ENCODE results near the gene GAMT. TPM values are rescaled to one million over a fixed set of nuclear protein-coding genes. Genes with fewer than 3 reads are reported as not detected.

Gene GAMT
- total and polyA plus RNA-seq, 2 of the 13 experiments (the other 11 are each of a cell fraction or from before 2014, with no cell fraction given): 115 to 124 TPM

- no peak for TF ChIP-seq KIAA2018 (CRISPR knock-in tag; IDR thresholded peaks at IDR 0.05; ENCODE audit: borderline replicate concordance)
- 0 out of 2 replicates have a peak, but pooled peaks have one; percentile 19 for TF ChIP-seq ZNF598 (CRISPR knock-in tag; IDR thresholded peaks at IDR 0.05; ENCODE audit: borderline replicate concordance)
- no peak for TF ChIP-seq ZNF430 (CRISPR knock-in tag; IDR thresholded peaks at IDR 0.05)
- TF ChIP-seq POLR2A (IDR thresholded peaks at IDR 0.05; ENCODE audit: insufficient read depth in 1 of 2, low read depth in 2 of 2, low read length in 2 of 2): peak in 1 of 2 experiments; percentile 76; a peak in 2 of 4 replicates
- no peak for TF ChIP-seq SOX6 (IDR thresholded peaks at IDR 0.05)
- peak; percentile 40; the same call in 1 of the 2 replicates for TF ChIP-seq SOX6 (CRISPR knock-in tag; IDR thresholded peaks at IDR 0.05)
- no peak for TF ChIP-seq ZMYM4 (CRISPR knock-in tag; IDR thresholded peaks at IDR 0.05)
- 0 out of 2 replicates have a peak, but pooled peaks have one; percentile 81 for TF ChIP-seq DNMT1 (CRISPR knock-in tag; IDR thresholded peaks at IDR 0.05)
- no peak for TF ChIP-seq IRX3 (CRISPR knock-in tag; IDR thresholded peaks at IDR 0.05; ENCODE audit: borderline replicate concordance, low read depth)
- TF ChIP-seq THAP8 (CRISPR knock-in tag; IDR thresholded peaks at IDR 0.05; ENCODE audit: borderline replicate concordance): 0 out of 2 replicates have a peak, but pooled peaks have one; percentile 45
- TF ChIP-seq ZNF660 (CRISPR knock-in tag; IDR thresholded peaks at IDR 0.05; ENCODE audit: borderline replicate concordance, low read depth): no peak
- no peak for TF ChIP-seq EEA1 (CRISPR knock-in tag; IDR thresholded peaks at IDR 0.05; ENCODE audit: borderline replicate concordance)
- TF ChIP-seq HNRNPH1 (optimal IDR thresholded peaks at IDR 0.05; ENCODE audit: low read depth, low read length): peak; percentile 41
- 0 out of 2 replicates have a peak, but pooled peaks have one; percentile 18 for TF ChIP-seq ZNF678 (CRISPR knock-in tag; IDR thresholded peaks at IDR 0.05)
- no peak for TF ChIP-seq ZNF10 (CRISPR knock-in tag; IDR thresholded peaks at IDR 0.05; ENCODE audit: borderline replicate concordance, low read depth)
- TF ChIP-seq SNAPC2 (CRISPR knock-in tag; IDR thresholded peaks at IDR 0.05): no peak
- peak; percentile 2; the same call in 1 of the 2 replicates for TF ChIP-seq ZBTB33 (CRISPR knock-in tag; IDR thresholded peaks at IDR 0.05)
- TF ChIP-seq HNRNPL (IDR thresholded peaks at IDR 0.05; ENCODE audit: low read depth, low read length): 0 out of 2 replicates have a peak, but pooled peaks have one; percentile 86
- TF ChIP-seq SUZ12 (IDR thresholded peaks at IDR 0.05; ENCODE audit: low read depth, low read length): no peak
Observed at GRCh38 chr19:1395194-1396018, 5.9 kb downstream of the GAMT start (continued).

Measured in HepG2 (cell line).